GM19324 (cell line): ENCODE data around the gene PPP1R37.

Source experiments
- ATAC-seq: cut with Tn5 transposase; IDR thresholded peaks from one replicate; pipeline ENCODE4 v1.9.1; 2021; ENCODE audit warnings: mild to moderate bottlenecking, moderate library complexity; ENCODE audit not compliant: unreplicated experiment, low FRiP score

Gene PPP1R37

GRCh38 chr19:45147835-45148676 lies 55.1 kb downstream of the PPP1R37 start:
- no peak for ATAC-seq

GRCh38 chr19:45149129-45149528 lies 56.1 kb downstream of the PPP1R37 start:
- ATAC-seq = no peak

DNA sequence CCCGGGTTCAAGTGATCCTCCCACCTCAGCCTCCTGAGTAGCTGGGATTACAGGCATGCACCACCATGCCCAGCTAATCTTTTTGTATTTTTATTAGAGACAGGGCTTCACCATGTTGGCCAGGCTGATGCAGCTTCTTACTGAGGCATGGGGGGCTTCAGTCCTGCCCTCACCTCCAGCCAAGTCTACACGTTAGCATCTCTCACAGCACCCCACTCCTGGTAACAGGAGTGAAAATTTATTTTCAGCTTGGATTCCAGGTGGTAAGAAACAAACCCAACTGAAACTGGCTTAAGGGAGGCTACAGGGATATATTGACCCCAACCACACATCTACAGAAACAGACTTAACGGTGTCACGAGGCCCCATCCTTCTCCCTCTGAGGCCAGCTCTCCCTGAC lies 57.2 kb downstream of the PPP1R37 start:
- ATAC-seq = no peak

GRCh38 chr19:45150751-45151281 lies 57.8 kb downstream of the PPP1R37 start:
- ATAC-seq = no peak

GRCh38 chr19:45151320-45151719 lies 58.3 kb downstream of the PPP1R37 start:
- ATAC-seq = no peak

- no peak for ATAC-seq
These were observed 59.0 kb downstream of the PPP1R37 start for GRCh38 chr19:45151821-45152503.

GRCh38 chr19:45152504-45153338 lies 59.7 kb downstream of the PPP1R37 start:
- ATAC-seq = no peak

DNA sequence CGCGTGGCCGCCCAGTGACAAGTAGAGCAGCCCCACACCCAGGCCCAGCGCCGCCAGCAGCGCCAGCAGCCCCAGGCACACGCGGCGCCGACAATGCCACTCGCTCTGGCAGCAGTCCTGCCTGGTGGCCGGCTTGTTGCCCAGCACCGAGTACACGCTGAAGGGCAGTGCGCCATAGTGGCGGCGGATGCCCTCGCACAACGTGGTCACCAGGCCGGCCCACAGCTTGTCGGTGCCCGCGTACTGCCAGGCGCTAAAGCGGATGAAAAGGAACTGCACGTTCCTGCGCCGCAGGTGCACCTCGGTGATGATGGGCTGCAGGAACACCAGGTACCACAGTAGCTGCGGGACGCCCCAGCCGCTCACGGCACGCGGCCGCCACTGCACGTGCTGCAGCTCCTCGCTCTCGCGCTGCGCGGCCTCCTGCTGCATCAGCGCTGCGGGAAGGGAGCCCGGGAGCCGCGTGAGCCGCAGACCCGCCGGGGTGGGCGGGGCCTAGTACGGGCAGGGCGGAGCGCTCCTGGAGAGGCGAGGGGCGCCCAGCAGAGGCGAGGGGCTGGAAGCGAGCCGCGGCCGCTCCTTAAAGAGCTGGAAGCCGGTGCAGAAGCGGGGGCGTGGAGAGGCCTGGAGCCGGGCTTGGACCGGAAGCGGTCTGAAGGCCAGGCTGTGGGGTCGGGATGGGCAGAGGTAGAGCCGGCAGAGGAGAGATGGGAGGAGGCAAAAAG lies 60.5 kb downstream of the PPP1R37 start:
- no peak for ATAC-seq

GRCh38 chr19:45154064-45154827 lies 61.3 kb downstream of the PPP1R37 start:
- no peak for ATAC-seq

DNA sequence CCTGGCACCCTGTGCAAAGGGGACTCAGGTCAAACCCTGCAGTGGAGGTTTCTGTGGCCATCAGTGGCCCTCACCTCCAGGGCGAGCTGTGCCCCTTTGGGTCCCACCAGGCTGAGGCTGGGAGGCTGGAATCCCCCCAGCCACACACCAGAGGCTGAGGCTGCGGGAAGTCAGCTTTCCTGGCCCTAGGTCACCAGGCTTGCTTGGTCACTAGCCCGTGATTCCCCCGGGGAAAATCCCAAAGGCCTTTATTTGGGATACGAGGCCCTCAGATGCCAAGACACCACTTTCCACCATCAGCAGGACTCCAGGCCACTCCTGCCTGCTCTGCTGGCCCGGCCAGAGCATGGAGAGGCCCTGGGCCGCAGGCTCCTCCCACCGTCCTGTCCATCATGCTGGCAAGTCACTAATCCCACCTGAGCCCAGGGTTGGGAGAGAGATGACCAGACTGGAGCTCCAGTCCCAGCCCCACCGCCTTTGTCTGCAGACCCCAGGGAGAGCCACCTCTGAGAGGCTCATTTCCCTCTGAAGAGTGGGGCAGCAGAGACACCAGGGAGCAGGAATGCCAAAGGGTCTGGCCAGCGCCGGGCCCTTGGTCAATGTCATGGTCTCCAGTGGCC lies 63.1 kb downstream of the PPP1R37 start:
- no peak for ATAC-seq

GRCh38 chr19:45156751-45157150 lies 63.8 kb downstream of the PPP1R37 start:
- ATAC-seq = no peak

GRCh38 chr19:45158503-45159209 lies 65.7 kb downstream of the PPP1R37 start:
- no peak for ATAC-seq

DNA sequence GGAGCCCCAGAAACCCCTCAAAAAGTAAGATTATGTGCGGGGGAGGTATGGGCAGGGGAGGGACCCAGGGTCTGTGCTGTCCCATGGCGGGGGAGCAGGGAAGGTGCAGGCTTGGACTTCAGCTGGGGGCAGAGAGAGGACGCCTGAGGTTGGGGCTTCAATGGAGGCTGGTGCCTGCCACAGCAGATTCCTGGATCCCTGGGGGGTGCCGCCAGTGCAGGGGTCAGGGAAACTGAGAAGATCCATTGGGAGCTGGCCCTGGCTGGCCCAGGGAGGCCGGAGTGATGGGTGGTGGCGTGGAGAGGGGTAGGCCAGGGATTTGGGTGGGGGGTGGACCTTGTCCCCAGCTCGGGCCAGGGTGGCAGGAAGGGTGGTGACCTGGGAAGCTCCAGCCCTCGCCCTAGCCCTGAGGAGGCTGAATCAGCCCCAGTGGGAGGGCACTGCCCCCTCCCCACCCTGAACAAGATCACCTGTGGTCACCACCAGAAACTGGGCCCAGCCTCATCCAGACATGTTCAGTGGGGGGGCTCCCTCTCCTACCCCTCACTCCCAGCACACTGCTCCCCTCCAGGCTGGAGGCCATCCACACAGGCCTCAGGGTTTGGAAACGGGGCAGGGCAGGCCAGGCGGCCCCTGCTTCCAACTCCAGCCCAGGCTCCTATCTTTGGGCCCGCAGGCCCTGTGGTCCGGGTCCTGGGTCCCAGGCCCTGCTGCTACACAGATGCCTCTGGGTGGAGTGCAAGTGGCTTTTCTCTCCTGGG lies 66.4 kb downstream of the PPP1R37 start:
- ATAC-seq = no peak

DNA sequence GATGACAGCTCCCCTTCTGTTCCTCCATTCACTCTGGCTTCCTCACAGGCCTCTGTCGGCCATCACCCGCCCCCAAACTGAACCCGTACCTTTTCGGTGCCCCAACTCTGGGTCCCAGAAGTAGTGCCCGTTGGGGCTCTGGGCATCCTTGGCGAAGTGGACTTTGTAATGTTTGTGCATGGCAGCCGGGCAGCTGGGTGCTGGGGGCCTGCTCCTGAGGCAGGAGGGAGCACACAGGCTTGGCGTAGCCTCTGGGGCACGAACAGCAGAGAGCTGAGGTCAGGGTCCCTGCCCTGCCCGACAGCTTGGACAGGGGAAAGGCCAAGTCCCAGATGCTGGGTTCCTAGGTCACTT lies 67.0 kb downstream of the PPP1R37 start:
- no peak for ATAC-seq

DNA sequence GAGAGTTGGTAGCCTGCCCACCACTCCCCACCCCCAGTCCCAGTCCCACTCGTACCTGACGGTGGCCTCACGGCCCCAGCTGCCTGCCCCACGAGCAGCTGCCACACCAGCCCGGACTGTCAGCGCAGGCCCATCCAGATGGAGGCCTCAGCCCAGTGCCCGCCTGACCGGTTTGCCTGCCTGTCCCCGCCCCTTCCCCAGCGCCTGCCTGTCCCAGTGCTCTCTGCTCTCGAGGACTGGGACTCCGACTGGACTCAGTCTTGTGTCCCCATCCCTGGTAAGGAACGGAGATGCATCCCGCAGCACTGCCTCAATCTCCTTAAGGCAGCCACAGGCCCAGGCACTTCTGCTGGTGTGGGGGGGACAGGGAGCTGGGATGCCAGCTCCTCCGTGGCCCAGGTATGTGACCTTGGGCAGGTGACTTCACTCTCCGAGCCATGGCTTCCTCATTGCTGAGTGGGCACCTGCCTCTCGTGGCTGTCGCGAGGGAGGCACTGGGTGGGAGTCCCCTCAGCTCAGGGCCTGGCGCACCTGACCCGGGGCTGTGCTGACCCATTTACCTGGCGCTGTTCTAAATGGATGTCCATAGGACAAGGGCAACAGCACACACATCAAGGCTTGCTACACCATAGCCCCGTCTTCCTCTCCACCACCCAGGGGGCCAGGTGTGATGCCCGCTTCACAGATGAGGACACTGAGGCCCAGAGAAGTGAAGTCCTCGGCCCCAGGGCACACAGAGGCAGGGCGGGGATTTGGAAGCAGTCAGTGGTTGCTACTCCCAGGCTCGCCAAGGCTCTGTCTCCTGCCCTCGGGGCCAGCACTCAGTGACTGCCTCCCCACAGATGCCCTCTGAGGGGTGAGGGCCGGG lies 68.1 kb downstream of the PPP1R37 start, which contains the start of gene NKPD1:
NKPD1 (minus strand) TSS at position 113 of the 868 bp plus-strand sequence. CDS start 832 bp downstream, outside the sequence.
- no peak for ATAC-seq

GRCh38 chr19:45161738-45162607 lies 69.0 kb downstream of the PPP1R37 start:
- ATAC-seq = no peak
